ENCODE measurements around the gene PEX26. TPM values are rescaled to one million over a fixed set of nuclear protein-coding genes. Genes with fewer than 3 reads are reported as not detected.

The PEX26 gene
- polyA plus RNA-seq, 1 donor (not counting 4 experiments of a cell fraction or from before 2014, with no cell fraction given) = 23.0 TPM

GRCh38 chr22:18119409-18120110 is 41.8 kb downstream of the PEX26 start:
- dilution Hi-C loops (cut with MboI; ENCODE audit: extremely low pct_ligation_motif_present, low sequenced_read_pairs) = no loop called here
- no peak for FAIRE-seq
- H3K4me1 ChIP-seq (ENCODE audit: control insufficient read depth, extremely low read depth, insufficient read depth, low read length) = no peaks in the 10 kb centered on the region
- no peak overlapping the region for H3K9ac ChIP-seq (ENCODE audit: control insufficient read depth, extremely low read depth, insufficient read depth, low read length)
- H2AFZ ChIP-seq (ENCODE audit: control insufficient read depth, low read length) = no peak overlapping the region
- no peaks in the 10 kb centered on the region for H3K79me2 ChIP-seq (ENCODE audit: control insufficient read depth, insufficient read depth, low read length)
- no peaks in the 10 kb centered on the region for H3K9me1 ChIP-seq (ENCODE audit: control insufficient read depth, extremely low read depth, insufficient read depth, low read length)
- H3K4me2 ChIP-seq (ENCODE audit: control insufficient read depth, extremely low read depth, insufficient read depth, low read depth, low read length) = no peak overlapping the region
- no peaks in the 10 kb centered on the region for H3K36me3 ChIP-seq (ENCODE audit: control insufficient read depth in 2 of 2, extremely low read depth in 1 of 2, insufficient read depth in 2 of 2, low read length in 2 of 2)
- H4K20me1 ChIP-seq (ENCODE audit: control insufficient read depth, extremely low read depth, insufficient read depth, low read length) = peaks cover 3% of the 10 kb centered on the region
- H3K27ac ChIP-seq (ENCODE audit: control insufficient read depth, insufficient read depth, low read length) = no peak overlapping the region
- TF ChIP-seq, protein P1, sequence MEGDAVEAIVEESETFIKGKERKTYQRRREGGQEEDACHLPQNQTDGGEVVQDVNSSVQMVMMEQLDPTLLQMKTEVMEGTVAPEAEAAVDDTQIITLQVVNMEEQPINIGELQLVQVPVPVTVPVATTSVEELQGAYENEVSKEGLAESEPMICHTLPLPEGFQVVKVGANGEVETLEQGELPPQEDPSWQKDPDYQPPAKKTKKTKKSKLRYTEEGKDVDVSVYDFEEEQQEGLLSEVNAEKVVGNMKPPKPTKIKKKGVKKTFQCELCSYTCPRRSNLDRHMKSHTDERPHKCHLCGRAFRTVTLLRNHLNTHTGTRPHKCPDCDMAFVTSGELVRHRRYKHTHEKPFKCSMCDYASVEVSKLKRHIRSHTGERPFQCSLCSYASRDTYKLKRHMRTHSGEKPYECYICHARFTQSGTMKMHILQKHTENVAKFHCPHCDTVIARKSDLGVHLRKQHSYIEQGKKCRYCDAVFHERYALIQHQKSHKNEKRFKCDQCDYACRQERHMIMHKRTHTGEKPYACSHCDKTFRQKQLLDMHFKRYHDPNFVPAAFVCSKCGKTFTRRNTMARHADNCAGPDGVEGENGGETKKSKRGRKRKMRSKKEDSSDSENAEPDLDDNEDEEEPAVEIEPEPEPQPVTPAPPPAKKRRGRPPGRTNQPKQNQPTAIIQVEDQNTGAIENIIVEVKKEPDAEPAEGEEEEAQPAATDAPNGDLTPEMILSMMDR (optimal IDR thresholded peaks at IDR 0.05 in 1 of 3, IDR thresholded peaks at IDR 0.05 in 1 of 3, conservative IDR thresholded peaks at IDR 0.05 in 1 of 3; ENCODE audit: extremely low read depth in 1 of 3, insufficient read depth in 2 of 3, low read length in 3 of 3) = no peak
- no peak for TF ChIP-seq EZH2 (IDR thresholded peaks at IDR 0.05; ENCODE audit: low read length)
- no peaks in the 10 kb centered on the region for H3K9me3 ChIP-seq (ENCODE audit: control insufficient read depth, low read depth, low read length)
- DNase-seq (ENCODE audit: low read depth, low spot score) = no peak
- no peak overlapping the region for H3K4me3 ChIP-seq (ENCODE audit: control insufficient read depth in 2 of 3, extremely low read depth in 1 of 3, insufficient read depth in 2 of 3, low read depth in 1 of 3, low read length in 3 of 3)
- no peaks in the 10 kb centered on the region for H3K27me3 ChIP-seq (ENCODE audit: control insufficient read depth, extremely low read depth, insufficient read depth, low read length)

GRCh38 chr22:18120857-18121256 is 43.1 kb downstream of the PEX26 start:
- TF ChIP-seq, protein P1 (optimal IDR thresholded peaks at IDR 0.05 in 1 of 3, IDR thresholded peaks at IDR 0.05 in 1 of 3, conservative IDR thresholded peaks at IDR 0.05 in 1 of 3; ENCODE audit: extremely low read depth in 1 of 3, insufficient read depth in 2 of 3, low read length in 3 of 3) = no peak
- TF ChIP-seq EZH2 (IDR thresholded peaks at IDR 0.05; ENCODE audit: low read length) = no peak
- H3K4me2 ChIP-seq (ENCODE audit: control insufficient read depth, extremely low read depth, insufficient read depth, low read depth, low read length) = no peak overlapping the region
- no peaks in the 10 kb centered on the region for H3K79me2 ChIP-seq (ENCODE audit: control insufficient read depth, insufficient read depth, low read length)
- H3K4me3 ChIP-seq (ENCODE audit: control insufficient read depth in 2 of 3, extremely low read depth in 1 of 3, insufficient read depth in 2 of 3, low read depth in 1 of 3, low read length in 3 of 3) = no peak overlapping the region
- DNase-seq (ENCODE audit: low read depth, low spot score) (no peak), FAIRE-seq (no peak)
- no peaks in the 10 kb centered on the region for H3K27me3 ChIP-seq (ENCODE audit: control insufficient read depth, extremely low read depth, insufficient read depth, low read length)
- dilution Hi-C loops (cut with MboI; ENCODE audit: extremely low pct_ligation_motif_present, low sequenced_read_pairs) = no loop called here
- no peak overlapping the region for H3K27ac ChIP-seq (ENCODE audit: control insufficient read depth, insufficient read depth, low read length)
- no peak overlapping the region for H3K9ac ChIP-seq (ENCODE audit: control insufficient read depth, extremely low read depth, insufficient read depth, low read length)
- H3K9me3 ChIP-seq (ENCODE audit: control insufficient read depth, low read depth, low read length) = no peaks in the 10 kb centered on the region
- H3K9me1 ChIP-seq (ENCODE audit: control insufficient read depth, extremely low read depth, insufficient read depth, low read length) = no peaks in the 10 kb centered on the region
- H3K36me3 ChIP-seq (ENCODE audit: control insufficient read depth in 2 of 2, extremely low read depth in 1 of 2, insufficient read depth in 2 of 2, low read length in 2 of 2) = no peaks in the 10 kb centered on the region
- H4K20me1 ChIP-seq (ENCODE audit: control insufficient read depth, extremely low read depth, insufficient read depth, low read length) = peaks cover 3% of the 10 kb centered on the region
- no peak overlapping the region for H2AFZ ChIP-seq (ENCODE audit: control insufficient read depth, low read length)
- H3K4me1 ChIP-seq (ENCODE audit: control insufficient read depth, extremely low read depth, insufficient read depth, low read length) = no peaks in the 10 kb centered on the region

Measured in keratinocyte (primary cell).